Gastrocnemius medialis (tissue), 4 donors: ENCODE measurements around the gene SRGAP1.

Source experiments
- CTCF ChIP-seq, 5 experiments: fragments of 450-650 bp in 3 of 5; fragments of 200-600 bp in 2 of 5; sonication (generic) in 2 of 5; IDR thresholded peaks in 4 of 5; conservative IDR thresholded peaks in 1 of 5; 1 replicate in 4 of 5; 2 replicates in 1 of 5; pipeline ENCODE4 v1.5.1; 2016 to 2019; ENCODE audit warnings: antibody characterized with exemption in 5 of 5, mild to moderate bottlenecking in 3 of 5, moderate library complexity in 3 of 5
- POLR2A ChIP-seq, 2 donors: fragments of 450-650 bp; IDR thresholded peaks; one replicate each; pipeline ENCODE4 v1.6.1; 2017; ENCODE audit warnings: antibody characterized with exemption in 2 of 2, mild to moderate bottlenecking in 2 of 2, moderate library complexity in 2 of 2

- TF ChIP-seq CTCF (IDR thresholded peaks at IDR 0.05 in 4 of 5, conservative IDR thresholded peaks at IDR 0.05 in 1 of 5) (no peak), POLR2A (IDR thresholded peaks at IDR 0.05) (no peak)
These were observed 329.0 kb downstream of the SRGAP1 start for GRCh38 chr12:64173456-64173855.
